GM12875 (cell line): Measurements from ENCODE around the gene GHRL.

Experiments used
- H3K4me3 ChIP-seq: one replicate; pipeline ENCODE4 v1.5.1; 2011; ENCODE audit warnings: low read depth, low read length, control low read depth
- TF ChIP-seq, protein P1 (sequence below): IDR thresholded peaks from 2 replicates; pipeline ENCODE4 v1.5.1; 2011; ENCODE audit warnings: low read depth, mild to moderate bottlenecking, control low read depth, inconsistent platforms, low read length, moderate library complexity, borderline replicate concordance; ENCODE audit not compliant: insufficient read depth

The GHRL gene

DNA sequence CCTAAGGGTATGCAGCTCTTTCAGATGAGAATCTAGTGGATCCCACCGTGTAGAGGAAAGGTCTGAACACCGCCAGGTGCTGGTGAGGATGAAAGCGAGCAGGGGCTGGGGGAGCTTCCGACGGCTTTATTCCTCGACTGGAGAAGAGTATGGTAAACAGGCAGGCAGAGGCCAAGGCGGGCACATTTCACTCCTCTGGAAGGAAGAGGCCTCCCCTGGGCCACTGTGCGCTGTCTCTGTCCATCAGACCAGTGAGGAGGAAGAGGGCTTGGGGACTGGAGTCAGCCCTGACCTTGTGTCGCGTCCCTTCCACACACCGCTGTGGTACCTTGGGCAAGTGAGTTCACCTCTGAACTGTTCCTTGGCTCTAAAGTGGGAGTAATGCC is 4.2 kb downstream of the GHRL start:
- TF ChIP-seq, protein P1, sequence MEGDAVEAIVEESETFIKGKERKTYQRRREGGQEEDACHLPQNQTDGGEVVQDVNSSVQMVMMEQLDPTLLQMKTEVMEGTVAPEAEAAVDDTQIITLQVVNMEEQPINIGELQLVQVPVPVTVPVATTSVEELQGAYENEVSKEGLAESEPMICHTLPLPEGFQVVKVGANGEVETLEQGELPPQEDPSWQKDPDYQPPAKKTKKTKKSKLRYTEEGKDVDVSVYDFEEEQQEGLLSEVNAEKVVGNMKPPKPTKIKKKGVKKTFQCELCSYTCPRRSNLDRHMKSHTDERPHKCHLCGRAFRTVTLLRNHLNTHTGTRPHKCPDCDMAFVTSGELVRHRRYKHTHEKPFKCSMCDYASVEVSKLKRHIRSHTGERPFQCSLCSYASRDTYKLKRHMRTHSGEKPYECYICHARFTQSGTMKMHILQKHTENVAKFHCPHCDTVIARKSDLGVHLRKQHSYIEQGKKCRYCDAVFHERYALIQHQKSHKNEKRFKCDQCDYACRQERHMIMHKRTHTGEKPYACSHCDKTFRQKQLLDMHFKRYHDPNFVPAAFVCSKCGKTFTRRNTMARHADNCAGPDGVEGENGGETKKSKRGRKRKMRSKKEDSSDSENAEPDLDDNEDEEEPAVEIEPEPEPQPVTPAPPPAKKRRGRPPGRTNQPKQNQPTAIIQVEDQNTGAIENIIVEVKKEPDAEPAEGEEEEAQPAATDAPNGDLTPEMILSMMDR, result no peak
- H3K4me3 ChIP-seq, result no peak overlapping the region

DNA sequence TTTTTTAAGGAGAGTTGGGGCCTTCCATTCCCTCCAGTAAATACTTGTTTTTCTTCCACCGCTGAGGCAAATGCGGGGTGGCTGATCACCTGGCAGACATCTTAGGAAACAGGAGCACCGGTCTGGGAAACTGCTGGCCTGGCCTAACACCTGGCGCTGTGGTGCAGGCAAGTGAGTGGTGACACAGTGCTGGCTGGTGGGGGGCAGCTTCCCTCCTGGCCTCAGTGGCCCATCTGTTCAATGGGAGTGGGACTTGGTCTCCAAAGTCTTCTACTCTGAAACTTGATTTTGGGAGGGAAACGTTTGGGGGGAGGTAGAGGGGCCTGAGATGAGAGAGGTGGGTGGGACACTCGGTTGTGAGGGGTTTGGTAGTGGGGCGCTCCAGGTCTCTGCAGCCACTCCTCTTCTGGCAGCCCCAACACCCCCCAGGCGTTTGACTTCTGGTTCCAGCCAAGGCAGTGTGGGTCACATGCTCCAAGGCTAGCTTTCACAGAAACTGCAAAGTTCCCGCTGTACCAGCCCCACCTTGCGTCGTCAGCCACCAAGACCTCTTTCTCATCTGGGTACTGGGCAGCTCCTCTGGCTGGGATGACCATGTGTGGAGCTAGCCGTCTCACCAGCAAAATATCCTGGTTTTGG is 4.7 kb downstream of the GHRL start:
- TF ChIP-seq, protein P1, result no peak

DNA sequence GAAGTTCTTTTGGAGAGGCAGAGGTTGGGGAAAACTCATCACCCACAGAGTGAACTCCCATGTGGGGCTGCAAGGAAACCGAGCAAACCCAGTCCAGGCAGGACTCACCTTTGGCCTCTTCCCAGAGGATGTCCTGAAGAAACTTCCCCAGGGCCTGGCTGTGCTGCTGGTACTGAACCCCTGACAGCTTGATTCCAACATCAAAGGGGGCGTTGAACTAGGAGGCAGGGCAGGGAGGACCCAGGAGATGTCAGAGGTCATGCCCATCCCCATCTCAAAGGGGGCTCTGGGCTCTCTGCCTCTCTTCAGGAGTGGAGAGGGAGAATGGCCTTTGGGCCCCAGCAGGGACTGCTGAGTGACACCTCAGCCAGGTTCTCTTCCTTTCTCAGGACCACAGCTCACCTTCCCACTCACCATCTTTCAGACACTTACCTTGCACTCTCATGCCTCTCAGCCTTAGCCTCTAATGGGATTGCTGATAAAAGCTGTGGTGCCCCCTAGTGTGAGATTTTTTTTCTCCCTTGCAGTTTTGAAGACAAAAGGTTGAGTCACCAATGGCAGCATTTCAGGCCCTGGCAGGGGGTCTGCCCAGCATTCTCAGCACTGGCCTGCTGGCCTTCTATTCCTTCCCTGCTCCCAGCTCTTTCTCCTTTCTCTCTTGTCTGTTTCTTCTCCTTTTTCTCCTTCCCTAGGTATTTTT is 6.0 kb downstream of the GHRL start:
- TF ChIP-seq, protein P1, result peak; percentile 52; the same call in 1 of the 2 replicates
- no peak overlapping the region for H3K4me3 ChIP-seq

More for the DNA sequence above, 4.7 kb downstream of the GHRL start:
- no peak overlapping the region for H3K4me3 ChIP-seq

DNA sequence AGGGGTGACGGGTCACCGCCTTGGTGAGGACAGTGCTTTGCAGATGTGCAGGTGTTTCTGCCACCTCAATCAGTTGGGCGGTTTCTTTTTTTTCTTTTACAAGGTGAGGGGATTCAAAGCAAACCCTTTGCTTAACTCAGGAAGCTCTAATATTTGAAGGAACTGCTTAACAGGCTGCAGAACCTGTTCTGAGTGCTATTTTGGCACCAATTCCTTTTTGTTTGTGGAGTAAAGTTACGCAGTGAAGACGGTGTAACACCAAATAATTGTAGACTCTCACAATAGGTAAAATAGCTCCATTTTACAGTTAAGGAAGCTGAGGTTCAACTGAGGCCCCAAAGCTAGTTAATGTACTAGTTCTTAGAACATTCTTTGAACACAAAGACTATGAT is 6.6 kb downstream of the GHRL start:
- TF ChIP-seq, protein P1, result no peak
- no peak overlapping the region for H3K4me3 ChIP-seq

DNA sequence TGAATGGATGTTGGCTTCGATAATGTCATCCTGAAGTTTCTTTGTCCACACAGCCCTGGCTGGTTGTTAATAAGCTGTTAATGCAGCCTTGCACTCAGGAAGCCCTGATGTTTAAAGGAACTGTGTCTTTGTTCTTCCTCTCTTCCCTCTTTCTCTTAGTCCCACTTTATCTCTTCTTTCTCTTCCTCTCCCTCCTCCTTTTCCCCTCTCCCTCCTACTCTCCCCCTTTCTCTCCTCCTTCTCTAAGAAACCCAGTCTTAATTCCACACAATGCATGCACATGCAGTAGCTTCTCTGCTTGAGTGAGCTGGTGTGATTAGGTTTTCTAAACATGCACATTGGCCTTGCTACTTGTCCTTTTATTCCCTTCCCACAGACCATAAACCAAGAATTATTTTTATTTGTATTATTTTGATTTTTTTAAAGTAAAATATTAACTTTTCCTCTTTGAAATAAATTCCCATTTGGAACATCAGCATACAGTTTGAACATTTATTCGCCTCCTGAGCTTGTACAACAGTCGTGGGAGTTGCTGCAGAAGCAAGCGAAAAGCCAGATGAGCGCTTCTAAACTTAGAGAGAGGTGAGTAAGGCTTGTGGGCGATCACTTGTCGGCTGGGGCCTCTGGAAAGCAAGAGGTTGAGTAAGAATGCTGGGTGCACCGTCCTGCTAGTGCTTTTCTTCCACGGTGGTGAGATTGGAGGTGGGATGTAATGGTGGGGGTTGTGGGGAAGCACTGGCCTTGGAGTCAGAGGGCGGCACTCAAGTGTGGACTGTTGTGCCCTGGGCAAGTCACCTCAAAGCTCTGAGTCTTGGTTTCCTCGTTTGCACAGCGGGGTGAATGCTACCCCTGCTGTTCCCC is 7.2 kb downstream of the GHRL start:
- TF ChIP-seq, protein P1, result no peak
- H3K4me3 ChIP-seq, result no peak overlapping the region

- H3K4me3 ChIP-seq, result no peak overlapping the region
- TF ChIP-seq, protein P1, result no peak
Measured at GRCh38 chr3:10284496-10284895, 8.3 kb downstream of the GHRL start.
